GM12801 (cell line): ENCODE measurements around the gene ZNF664.

ENCODE experiments used
- CTCF ChIP-seq: IDR thresholded peaks from one replicate; pipeline ENCODE4 v1.5.1; 2011; ENCODE audit warnings: control low read depth; ENCODE audit not compliant: insufficient read length; ENCODE audit errors: extremely low read depth

ZNF664 gene

DNA sequence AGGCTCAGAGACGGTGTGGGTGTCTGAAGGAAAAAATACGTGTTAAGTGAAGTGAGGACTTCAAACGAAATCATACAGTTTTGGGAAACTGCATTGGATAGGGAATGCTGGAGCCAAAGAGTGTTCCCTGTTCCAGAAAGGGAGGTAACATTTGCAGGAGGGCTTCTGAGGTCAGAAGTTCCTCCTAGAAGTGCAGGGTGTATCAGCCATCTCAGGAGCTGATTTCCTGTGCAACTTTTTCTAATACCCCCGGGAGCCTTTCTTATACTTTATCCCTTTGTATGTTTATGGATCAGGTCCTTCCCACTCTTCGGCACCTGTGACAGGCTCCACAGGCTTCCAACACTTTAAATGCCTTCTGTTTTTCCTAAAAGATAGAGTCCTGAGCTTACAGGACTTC is 24.9 kb downstream of the ZNF664 start:
- TF ChIP-seq CTCF, result no peak

GRCh38 chr12:123998344-123998990 is 25.5 kb downstream of the ZNF664 start:
- TF ChIP-seq CTCF, result no peak

DNA sequence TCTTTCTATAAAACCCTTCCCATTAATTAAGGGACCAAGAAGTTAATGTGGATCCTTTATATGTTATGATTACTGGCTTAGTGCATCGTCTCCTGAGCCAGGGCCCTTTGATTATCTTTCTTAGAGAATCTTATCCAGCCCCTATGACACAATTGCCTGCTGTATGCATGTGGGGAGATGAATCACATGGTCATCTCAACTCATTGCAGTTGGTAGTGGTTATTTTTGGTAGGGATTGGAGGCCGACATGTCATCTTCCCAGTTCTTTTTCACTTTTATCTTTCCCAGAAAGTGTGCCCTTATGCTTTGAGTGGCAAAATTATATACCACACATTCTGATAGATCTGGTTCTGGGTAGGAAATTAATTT is 26.0 kb downstream of the ZNF664 start:
- no peak for TF ChIP-seq CTCF

DNA sequence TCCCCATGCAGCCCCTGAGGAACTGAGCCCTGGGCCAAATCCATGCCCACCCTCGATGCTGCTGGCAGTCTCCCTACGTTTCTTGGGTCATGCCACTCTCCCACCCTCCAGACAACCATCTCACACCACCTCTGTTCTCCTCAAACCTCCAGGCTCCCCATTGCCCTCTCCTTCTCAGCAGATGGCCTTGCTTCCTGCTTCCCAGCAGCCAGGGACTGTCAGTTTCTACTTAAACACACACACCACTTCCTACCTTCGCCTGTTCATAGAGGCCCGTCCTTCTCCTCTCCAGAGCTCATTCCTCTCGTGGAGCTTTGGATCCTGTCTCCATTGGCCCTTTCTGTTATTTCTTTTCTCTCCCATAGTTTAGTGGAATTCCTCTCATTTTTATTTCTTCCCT is 27.1 kb downstream of the ZNF664 start:
- no peak for TF ChIP-seq CTCF

GRCh38 chr12:124001343-124001742 is 28.3 kb downstream of the ZNF664 start:
- no peak for TF ChIP-seq CTCF

DNA sequence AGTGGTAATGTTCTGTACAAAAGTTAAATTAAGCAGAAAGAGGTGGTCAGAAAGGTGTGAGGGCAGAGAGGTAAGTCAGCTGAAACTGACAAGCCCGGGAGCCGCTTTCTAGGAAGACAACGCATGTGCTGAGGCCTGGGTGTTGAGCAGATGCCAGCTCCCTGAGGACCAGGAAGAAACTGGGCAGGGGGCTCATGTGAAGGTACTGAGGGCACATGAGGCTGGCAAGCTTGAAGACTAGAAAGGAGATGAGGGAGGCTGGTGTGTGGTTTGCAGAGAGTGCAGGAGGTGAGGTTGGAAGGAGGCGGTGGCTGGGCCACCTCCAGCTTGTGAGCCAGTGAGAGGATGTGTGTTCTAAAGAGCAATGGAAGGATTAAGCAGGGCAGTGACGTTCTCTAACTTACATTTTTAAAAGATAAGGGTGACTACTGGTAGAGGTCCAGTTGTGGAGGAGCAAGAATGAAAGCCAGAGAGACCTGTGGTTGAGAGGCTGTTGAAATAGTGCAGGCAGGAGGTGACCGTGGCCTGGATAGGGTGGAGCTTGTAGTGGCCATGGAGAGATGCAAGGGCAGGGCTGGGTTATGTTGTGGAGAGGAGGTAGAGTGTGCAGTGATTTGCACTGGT is 29.1 kb downstream of the ZNF664 start:
- TF ChIP-seq CTCF, result no peak

DNA sequence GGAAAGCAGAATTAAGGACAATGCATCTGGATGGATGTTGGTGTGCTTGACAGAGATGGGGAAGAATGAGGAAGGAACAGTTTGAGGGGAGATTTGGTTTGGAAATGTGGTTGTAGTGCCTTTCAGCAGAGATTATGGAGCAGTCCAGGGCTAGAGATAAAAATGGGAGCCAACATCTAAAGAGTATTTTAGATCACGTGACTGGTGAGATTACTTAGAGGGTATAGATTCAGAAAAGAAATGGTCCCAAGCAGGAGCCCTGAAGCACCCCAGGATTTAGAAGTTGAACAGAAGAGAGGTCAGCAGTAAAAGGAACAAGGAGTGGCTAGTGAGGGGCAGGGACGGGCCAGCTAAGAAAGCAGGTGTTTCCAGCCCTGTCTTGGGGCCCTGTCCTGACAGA is 29.6 kb downstream of the ZNF664 start:
- TF ChIP-seq CTCF, result no peak
